Thyroid gland (tissue), 4 donors: ENCODE measurements around the gene LRRC3B. TPM values are rescaled to one million over a fixed set of nuclear protein-coding genes. Genes with fewer than 3 reads are reported as not detected.

Experiments
- DNase-seq, 2 donors: peaks; one replicate each; pipeline ENCODE4 v3.0.0-alpha.2; 2019
- H3K27ac ChIP-seq, 3 donors: fragments of 200-600 bp; sonication (generic); 1 replicate in 2 of 3; 2 replicates in 1 of 3; pipeline ENCODE4 v1.5.1; 2016 to 2019; ENCODE audit warnings: mild to moderate bottlenecking in 1 of 3, moderate library complexity in 1 of 3
- H3K27me3 ChIP-seq: fragments of 200-600 bp; sonication (generic); one replicate; pipeline ENCODE4 v1.5.1; 2019
- H3K36me3 ChIP-seq, 2 donors: fragments of 200-600 bp; sonication (generic); one replicate each; pipeline ENCODE4 v1.5.1; 2016 to 2019
- H3K4me1 ChIP-seq, 2 donors: fragments of 200-600 bp; sonication (generic); one replicate each; pipeline ENCODE4 v1.5.1; 2017 to 2019
- H3K4me3 ChIP-seq, 3 donors: fragments of 200-600 bp; sonication (generic); replicated peaks in 1 of 3; 1 replicate in 2 of 3; 2 replicates in 1 of 3; pipeline ENCODE4 v1.5.1; 2016; ENCODE audit warnings: mild to moderate bottlenecking in 1 of 3
- H3K9me3 ChIP-seq: fragments of 200-600 bp; sonication (generic); one replicate; pipeline ENCODE4 v1.5.1; 2017
- CTCF ChIP-seq, 6 experiments: fragments of 200-600 bp in 3 of 6; fragments of 450-650 bp in 3 of 6; sonication (generic) in 3 of 6; IDR thresholded peaks; one replicate each; pipeline ENCODE4 v1.5.1; 2016 to 2019; ENCODE audit warnings: antibody characterized with exemption in 6 of 6, mild to moderate bottlenecking in 2 of 6, inconsistent platforms in 1 of 6, moderate library complexity in 1 of 6
- POLR2A ChIP-seq, 2 donors: fragments of 450-650 bp; IDR thresholded peaks; one replicate each; pipeline ENCODE4 v1.6.1; 2017; ENCODE audit warnings: antibody characterized with exemption in 2 of 2, mild to moderate bottlenecking in 2 of 2, moderate library complexity in 1 of 2
- WGBS, 2 donors: methylation state at CpG; one replicate each; pipeline ENCODE4 v1.1.5; 2017; 5-methylcytosine and 5-hydroxymethylcytosine counted together
- intact Hi-C: fragments of 100-400 bp; cut with DNase I; formaldehyde crosslinking; loops from one replicate; pipeline ENCODE4 v1.15.1; 2023
- total RNA-seq, 4 donors: library from RNA; depleted of rRNA; stranded (reverse); fragments of >200 nt; gene quantifications; one replicate each; pipeline ENCODE4 v1.2.3, GENCODE V29; 2016

Gene LRRC3B
- total RNA-seq, 4 donors from 2014 or later, result under 0.01 TPM; not detected in 3

DNA sequence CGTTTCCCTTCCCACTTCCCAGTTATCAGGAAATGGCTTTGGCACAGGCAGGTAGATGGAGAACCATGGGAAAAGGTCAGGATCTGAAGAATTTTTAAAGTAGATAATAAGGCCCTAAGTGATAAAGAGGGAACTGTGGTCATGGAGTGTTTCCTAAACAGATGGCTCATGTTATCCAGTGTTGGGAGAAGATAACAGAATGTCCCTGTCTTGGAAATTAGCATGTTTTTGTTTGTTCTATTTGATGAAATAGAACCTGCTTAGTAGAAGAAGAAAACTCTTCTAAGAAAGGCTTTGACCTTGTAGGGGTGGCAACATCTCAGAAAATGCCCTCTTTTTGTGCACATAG is 8.8 kb downstream of the LRRC3B start:
- no peaks in the 10 kb centered on the region for H3K9me3 ChIP-seq
- no peak overlapping the region for H3K4me3 ChIP-seq
- no peak overlapping the region for H3K27ac ChIP-seq
- intact Hi-C loops, result no loop called here
- no peak for TF ChIP-seq POLR2A (IDR thresholded peaks at IDR 0.05)
- no peak for TF ChIP-seq CTCF (IDR thresholded peaks at IDR 0.05)
- no peaks in the 10 kb centered on the region for H3K36me3 ChIP-seq
- no peaks in the 10 kb centered on the region for H3K27me3 ChIP-seq
- 56 to 65% methylated on average over 1 of the region's 1 CpG for WGBS, 2 donors
- no peaks in the 10 kb centered on the region for H3K4me1 ChIP-seq
- DNase-seq, result no peak

DNA sequence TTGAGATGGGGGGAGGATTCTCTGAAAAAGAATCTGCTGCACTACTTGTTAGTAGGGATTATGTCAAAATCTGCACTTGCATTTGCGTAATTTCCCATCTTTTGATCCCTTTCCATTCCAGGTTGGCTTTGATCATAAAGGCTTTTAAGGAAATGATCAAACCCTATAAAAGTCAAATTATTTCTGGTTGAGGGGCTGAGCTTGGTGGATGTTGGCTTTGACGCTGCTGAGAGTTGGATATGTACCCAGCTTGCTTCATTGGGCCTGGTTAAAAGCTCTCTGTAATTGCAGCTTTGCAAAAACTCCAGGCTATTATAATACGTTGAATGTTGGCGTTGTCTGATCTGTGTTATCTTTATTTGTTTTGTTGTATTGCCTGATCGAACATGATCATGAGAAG is 12.0 kb downstream of the LRRC3B start:
- no peak for DNase-seq
- no peak overlapping the region for H3K27ac ChIP-seq
- intact Hi-C loops, result no loop called here
- H3K27me3 ChIP-seq, result no peaks in the 10 kb centered on the region
- no peaks in the 10 kb centered on the region for H3K9me3 ChIP-seq
- 66 to 73% methylated on average over 5 of the region's 5 CpGs for WGBS, 2 donors
- TF ChIP-seq CTCF (IDR thresholded peaks at IDR 0.05), result no peak
- no peak for TF ChIP-seq POLR2A (IDR thresholded peaks at IDR 0.05)
- H3K4me3 ChIP-seq, result no peak overlapping the region
- H3K36me3 ChIP-seq, result no peaks in the 10 kb centered on the region
- no peaks in the 10 kb centered on the region for H3K4me1 ChIP-seq

DNA sequence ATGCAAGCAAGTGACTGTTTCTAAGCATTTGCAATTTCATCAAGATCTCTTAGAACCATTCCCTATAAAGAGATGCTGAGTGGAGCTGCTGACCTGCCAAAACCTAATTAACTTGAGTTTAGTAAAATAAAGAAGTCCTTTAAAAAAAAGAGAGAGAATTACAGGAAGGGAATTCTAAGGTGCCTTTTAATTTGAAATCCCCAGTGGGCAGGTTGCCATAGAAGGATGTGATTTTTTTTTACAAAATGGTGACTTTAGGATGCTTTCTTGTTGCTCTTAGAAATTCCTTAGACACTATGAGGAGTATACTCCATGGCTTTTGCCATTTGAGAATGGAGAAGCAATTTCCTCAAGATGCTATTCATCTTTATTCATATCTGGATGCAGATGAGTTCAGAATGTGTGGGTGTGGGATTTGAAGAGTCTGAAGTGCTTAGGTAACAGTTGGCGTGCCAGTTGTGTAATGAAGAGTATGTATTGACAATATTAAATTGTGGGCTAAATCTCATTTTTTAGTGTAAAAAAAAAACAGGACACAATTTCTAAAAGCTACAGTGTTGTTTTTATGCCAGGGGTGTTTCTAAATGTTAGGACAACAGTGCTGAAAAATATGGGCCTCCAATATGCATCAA is 13.6 kb downstream of the LRRC3B start:
- H3K27me3 ChIP-seq, result no peaks in the 10 kb centered on the region
- no peaks in the 10 kb centered on the region for H3K9me3 ChIP-seq
- H3K36me3 ChIP-seq, result no peaks in the 10 kb centered on the region
- no peak overlapping the region for H3K4me3 ChIP-seq
- no peak for TF ChIP-seq POLR2A (IDR thresholded peaks at IDR 0.05)
- no peak for TF ChIP-seq CTCF (IDR thresholded peaks at IDR 0.05)
- intact Hi-C loops, result no loop called here
- H3K4me1 ChIP-seq, result no peaks in the 10 kb centered on the region
- no peak overlapping the region for H3K27ac ChIP-seq
- 95 to 100% methylated on average over 1 of the region's 1 CpG for WGBS, 2 donors
- DNase-seq, result no peak

DNA sequence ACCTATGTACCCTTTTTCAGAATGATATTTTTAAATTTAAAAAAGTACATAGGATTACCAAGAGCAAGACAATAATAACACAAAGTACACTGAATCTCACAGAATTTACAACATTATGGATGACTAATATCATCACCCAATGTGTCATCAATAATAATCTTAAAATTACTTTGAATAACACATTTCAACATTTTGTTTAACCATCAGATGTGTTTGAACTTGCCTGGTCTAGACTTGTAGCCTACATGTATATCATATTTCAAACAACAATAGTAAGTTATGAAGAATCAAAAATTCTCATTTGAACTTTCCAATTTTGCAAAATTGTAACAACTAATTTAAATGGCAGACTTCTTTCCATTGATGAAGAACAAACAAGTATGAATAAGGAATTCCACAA is 15.1 kb downstream of the LRRC3B start:
- no peak for DNase-seq
- Histone ChIP-seq H3K27ac (no peak overlapping the region), H3K4me1 (no peaks in the 10 kb centered on the region), H3K9me3 (no peaks in the 10 kb centered on the region), H3K4me3 (no peak overlapping the region), H3K36me3 (no peaks in the 10 kb centered on the region), H3K27me3 (no peaks in the 10 kb centered on the region)
- TF ChIP-seq POLR2A (IDR thresholded peaks at IDR 0.05), result no peak
- no peak for TF ChIP-seq CTCF (IDR thresholded peaks at IDR 0.05)
- intact Hi-C loops, result no loop called here

DNA sequence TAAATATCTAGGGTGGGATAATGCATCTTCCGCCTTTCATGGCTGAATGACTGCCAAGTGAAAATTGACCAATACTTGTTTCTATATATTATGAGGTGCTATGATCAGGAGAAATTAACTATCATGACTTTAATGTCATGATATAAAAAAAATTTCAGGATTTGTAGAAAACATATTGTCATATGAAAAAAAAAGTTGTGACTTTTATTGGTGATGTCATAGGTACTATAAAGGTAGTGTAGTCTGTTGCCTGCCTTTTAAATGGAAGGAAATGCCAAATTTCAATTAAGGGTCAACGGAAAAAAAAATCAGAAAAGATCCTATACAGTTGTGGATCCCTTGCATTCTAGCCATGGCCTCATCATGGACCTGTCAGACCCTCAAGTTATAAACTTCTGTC is 15.5 kb downstream of the LRRC3B start:
- TF ChIP-seq CTCF (IDR thresholded peaks at IDR 0.05) (no peak), POLR2A (IDR thresholded peaks at IDR 0.05) (no peak)
- no peak overlapping the region for H3K4me3 ChIP-seq
- H3K9me3 ChIP-seq, result no peaks in the 10 kb centered on the region
- no peaks in the 10 kb centered on the region for H3K4me1 ChIP-seq
- no peaks in the 10 kb centered on the region for H3K27me3 ChIP-seq
- 95 to 96% methylated on average over 2 of the region's 2 CpGs for WGBS, 2 donors
- intact Hi-C loops, result no loop called here
- DNase-seq, result no peak
- no peak overlapping the region for H3K27ac ChIP-seq
- no peaks in the 10 kb centered on the region for H3K36me3 ChIP-seq
